HL-60 (cell line): ENCODE measurements around the gene ACSL5.

ENCODE experiments used
- CTCF ChIP-seq: IDR thresholded peaks from one replicate; pipeline ENCODE4 v1.5.1; 2011; ENCODE audit warnings: low read length, control low read depth, inconsistent platforms; ENCODE audit not compliant: insufficient read depth
- POLR2AphosphoS5 ChIP-seq: IDR thresholded peaks from 2 replicates; pipeline ENCODE4 v1.6.1; 2012; ENCODE audit warnings: low read depth
- SPI1 ChIP-seq: IDR thresholded peaks from 2 replicates; pipeline ENCODE4 v1.6.1; 2012; ENCODE audit warnings: low read depth, mild to moderate bottlenecking, borderline replicate concordance

GRCh38 chr10:112409299-112409698 is 35.4 kb downstream of the ACSL5 start:
- TF ChIP-seq CTCF (no peak), SPI1 (no peak), POLR2AphosphoS5 (no peak)
